ENCODE results near the gene UBE2F.

DNA sequence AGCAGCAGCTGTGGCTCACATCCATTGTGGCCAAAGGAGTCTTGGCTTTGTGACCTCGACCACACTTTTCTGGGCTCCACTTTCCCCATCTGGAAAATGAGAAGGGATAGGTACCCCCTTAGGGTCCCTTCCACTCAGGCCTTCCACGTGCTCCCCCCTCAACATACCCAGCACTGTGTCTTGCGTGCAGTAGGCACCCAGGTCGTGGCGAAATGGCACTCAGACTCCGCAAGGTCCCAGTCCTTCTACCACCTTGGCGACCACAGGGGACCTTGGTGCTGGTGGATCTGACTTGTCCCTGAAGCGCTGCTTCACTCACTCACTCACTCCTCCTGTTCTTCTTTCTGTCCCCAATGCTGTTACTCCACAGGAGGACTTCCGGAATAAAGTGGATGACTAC is 74.1 kb downstream of the UBE2F start:
- TF ChIP-seq EP300 (IDR thresholded peaks at IDR 0.05; ENCODE audit: borderline replicate concordance in 1 of 2, low read depth in 1 of 2, low read length in 1 of 2) (no peak), ELF1 (IDR thresholded peaks at IDR 0.05) (no peak), TEAD4 (IDR thresholded peaks at IDR 0.05; ENCODE audit: borderline replicate concordance, insufficient read depth) (no peak)
- TF ChIP-seq, protein P1, sequence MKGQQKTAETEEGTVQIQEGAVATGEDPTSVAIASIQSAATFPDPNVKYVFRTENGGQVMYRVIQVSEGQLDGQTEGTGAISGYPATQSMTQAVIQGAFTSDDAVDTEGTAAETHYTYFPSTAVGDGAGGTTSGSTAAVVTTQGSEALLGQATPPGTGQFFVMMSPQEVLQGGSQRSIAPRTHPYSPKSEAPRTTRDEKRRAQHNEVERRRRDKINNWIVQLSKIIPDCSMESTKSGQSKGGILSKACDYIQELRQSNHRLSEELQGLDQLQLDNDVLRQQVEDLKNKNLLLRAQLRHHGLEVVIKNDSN (IDR thresholded peaks at IDR 0.05; ENCODE audit: borderline replicate concordance, low read depth) = no peak
- TF ChIP-seq, protein P2, sequence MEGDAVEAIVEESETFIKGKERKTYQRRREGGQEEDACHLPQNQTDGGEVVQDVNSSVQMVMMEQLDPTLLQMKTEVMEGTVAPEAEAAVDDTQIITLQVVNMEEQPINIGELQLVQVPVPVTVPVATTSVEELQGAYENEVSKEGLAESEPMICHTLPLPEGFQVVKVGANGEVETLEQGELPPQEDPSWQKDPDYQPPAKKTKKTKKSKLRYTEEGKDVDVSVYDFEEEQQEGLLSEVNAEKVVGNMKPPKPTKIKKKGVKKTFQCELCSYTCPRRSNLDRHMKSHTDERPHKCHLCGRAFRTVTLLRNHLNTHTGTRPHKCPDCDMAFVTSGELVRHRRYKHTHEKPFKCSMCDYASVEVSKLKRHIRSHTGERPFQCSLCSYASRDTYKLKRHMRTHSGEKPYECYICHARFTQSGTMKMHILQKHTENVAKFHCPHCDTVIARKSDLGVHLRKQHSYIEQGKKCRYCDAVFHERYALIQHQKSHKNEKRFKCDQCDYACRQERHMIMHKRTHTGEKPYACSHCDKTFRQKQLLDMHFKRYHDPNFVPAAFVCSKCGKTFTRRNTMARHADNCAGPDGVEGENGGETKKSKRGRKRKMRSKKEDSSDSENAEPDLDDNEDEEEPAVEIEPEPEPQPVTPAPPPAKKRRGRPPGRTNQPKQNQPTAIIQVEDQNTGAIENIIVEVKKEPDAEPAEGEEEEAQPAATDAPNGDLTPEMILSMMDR (IDR thresholded peaks at IDR 0.05) = no peak
